H1 (cell line): ENCODE data around the gene ICE1. TPM values are rescaled to one million over a fixed set of nuclear protein-coding genes. Genes with fewer than 3 reads are reported as not detected.

Source experiments
- CTCF ChIA-PET: fragments of 300-600 bp; sonication (Branson Sonifier 250); formaldehyde crosslinking; loops from one replicate; lab custom pipeline; 2021; ENCODE audit not compliant: partially characterized antibody; lab: Charles Lee
- POLR2A ChIA-PET: fragments of 300-600 bp; sonication (Branson Sonifier 250); formaldehyde crosslinking; loops from one replicate; lab custom pipeline; 2021; ENCODE audit warnings: inconsistent platforms; ENCODE audit not compliant: partially characterized antibody; lab: Charles Lee
- DNase-seq, 2 experiments: peaks; one replicate each; pipeline versions ENCODE4 v3.0.0 to v3.0.0-alpha.2; 2010 to 2022; ENCODE audit warnings: low spot score in 2 of 2, low read depth in 1 of 2, mixed read lengths in 1 of 2
- FAIRE-seq: peaks from 2 replicates; lab custom pipeline; 2011; peaks lifted over from hg19 to GRCh38; lab: Jason Lieb, UNC
- H2AFZ ChIP-seq: 2 replicates; pipeline ENCODE4 v1.8.1; 2012; ENCODE audit warnings: low read length, inconsistent platforms
- H2AK5ac ChIP-seq: 2 replicates; pipeline ENCODE4 v1.6.1; 2013; ENCODE audit warnings: low read depth, low read length
- H2BK120ac ChIP-seq: replicated peaks from 2 replicates; pipeline ENCODE3; 2013; ENCODE audit warnings: low read depth, low read length, inconsistent platforms
- H2BK12ac ChIP-seq: 2 replicates; pipeline ENCODE4 v1.6.1; 2013; ENCODE audit warnings: low read depth, low read length
- H2BK15ac ChIP-seq: 2 replicates; pipeline ENCODE4 v1.6.1; 2013; ENCODE audit warnings: low read length
- H2BK20ac ChIP-seq: 2 replicates; pipeline ENCODE4 v1.6.1; 2013; ENCODE audit warnings: low read length
- H2BK5ac ChIP-seq: 2 replicates; pipeline ENCODE4 v1.6.1; 2013; ENCODE audit warnings: low read depth, low read length
- H3K14ac ChIP-seq: 2 replicates; pipeline ENCODE4 v1.6.1; 2013; ENCODE audit warnings: inconsistent platforms; ENCODE audit not compliant: insufficient read length
- H3K18ac ChIP-seq: 2 replicates; pipeline ENCODE4 v1.6.1; 2013; ENCODE audit warnings: low read length; ENCODE audit errors: extremely low read depth
- H3K23ac ChIP-seq: 2 replicates; pipeline ENCODE4 v1.6.1; 2013; ENCODE audit warnings: inconsistent platforms; ENCODE audit not compliant: insufficient read length
- H3K23me2 ChIP-seq: 2 replicates; pipeline ENCODE4 v1.6.1; 2013; ENCODE audit warnings: low read depth, low read length
- H3K27ac ChIP-seq: 2 replicates; pipeline ENCODE4 v1.6.1; 2011; ENCODE audit warnings: low read depth, low read length, inconsistent platforms
- H3K27me3 ChIP-seq, 4 experiments: replicated peaks in 1 of 4; 1 replicate in 1 of 4; 2 replicates in 3 of 4; pipeline versions ENCODE4 v1.6.1 to v1.8.1; 2011 to 2013; ENCODE audit warnings: low read length in 3 of 4, mild to moderate bottlenecking in 3 of 4, inconsistent platforms in 2 of 4, mixed read lengths in 2 of 4, moderate library complexity in 1 of 4; ENCODE audit not compliant: control insufficient read depth in 3 of 4, insufficient read depth in 3 of 4; ENCODE audit errors: extremely low read depth in 1 of 4
- H3K36me3 ChIP-seq, 4 experiments: 2 replicates each; pipeline versions ENCODE4 v1.6.1 to v1.8.1; 2011 to 2013; ENCODE audit warnings: mild to moderate bottlenecking in 4 of 4, low read length in 3 of 4, moderate library complexity in 2 of 4, control low read depth in 1 of 4, inconsistent platforms in 1 of 4; ENCODE audit not compliant: insufficient read depth in 4 of 4, control insufficient read depth in 2 of 4
- H3K4ac ChIP-seq: replicated peaks from 2 replicates; pipeline ENCODE3; 2013; ENCODE audit warnings: low read length, low read depth, mixed read lengths, inconsistent platforms; ENCODE audit not compliant: insufficient read length
- H3K4me1 ChIP-seq, 4 experiments: replicated peaks in 1 of 4; 1 replicate in 1 of 4; 2 replicates in 3 of 4; pipeline versions ENCODE4 v1.6.1 to v1.8.1; 2011 to 2013; ENCODE audit warnings: low read length in 3 of 4, inconsistent platforms in 2 of 4, mixed read lengths in 1 of 4; ENCODE audit not compliant: insufficient read depth in 4 of 4, control insufficient read depth in 3 of 4
- H3K4me2 ChIP-seq, 2 experiments: 2 replicates each; pipeline versions ENCODE4 v1.6.1 to v1.8.1; 2011 to 2013; ENCODE audit warnings: low read depth in 2 of 2, low read length in 2 of 2, control low read depth in 1 of 2, inconsistent platforms in 1 of 2, mild to moderate bottlenecking in 1 of 2; ENCODE audit not compliant: insufficient read depth in 1 of 2
- H3K4me3 ChIP-seq, 4 experiments: fragments of 200-600, 300-600 bp in 1 of 4; sonication (generic), shearing (Covaris generic), sonication (Bioruptor Twin) in 1 of 4; 2 replicates each; pipeline versions ENCODE4 v1.5.1 to v1.8.1; 2011 to 2016; ENCODE audit warnings: low read length in 4 of 4, low read depth in 3 of 4, control low read depth in 2 of 4, inconsistent platforms in 2 of 4, mild to moderate bottlenecking in 2 of 4, mixed read lengths in 1 of 4, moderate library complexity in 1 of 4; ENCODE audit not compliant: insufficient read depth in 2 of 4; ENCODE audit errors: extremely low read depth in 1 of 4
- H3K56ac ChIP-seq: replicated peaks from 2 replicates; pipeline ENCODE3; 2013; ENCODE audit warnings: low read depth, mild to moderate bottlenecking, mixed read lengths, low read length, inconsistent platforms; ENCODE audit not compliant: insufficient read length
- H3K79me1 ChIP-seq: 2 replicates; pipeline ENCODE4 v1.6.1; 2013; ENCODE audit warnings: low read depth, low read length, control low read depth
- H3K79me2 ChIP-seq, 2 experiments: 2 replicates each; pipeline versions ENCODE4 v1.6.1 to v1.8.1; 2012 to 2013; ENCODE audit warnings: low read length in 2 of 2, mild to moderate bottlenecking in 2 of 2, inconsistent platforms in 1 of 2; ENCODE audit not compliant: insufficient read depth in 2 of 2, control insufficient read depth in 1 of 2
- H3K9ac ChIP-seq, 4 experiments: replicated peaks in 1 of 4; 1 replicate in 1 of 4; 2 replicates in 3 of 4; pipeline versions ENCODE4 v1.6.1 to v1.8.1; 2011 to 2013; ENCODE audit warnings: low read depth in 3 of 4, low read length in 3 of 4, control low read depth in 2 of 4, mild to moderate bottlenecking in 2 of 4, moderate library complexity in 2 of 4, inconsistent platforms in 1 of 4; ENCODE audit errors: extremely low read depth in 1 of 4
- H3K9me3 ChIP-seq, 2 experiments: 2 replicates each; pipeline versions ENCODE4 v1.6.1 to v1.8.1; 2012 to 2013; ENCODE audit warnings: mild to moderate bottlenecking in 2 of 2, moderate library complexity in 2 of 2, control low read depth in 1 of 2, inconsistent platforms in 1 of 2, low read depth in 1 of 2, low read length in 1 of 2, mixed read lengths in 1 of 2; ENCODE audit not compliant: insufficient read depth in 2 of 2
- H4K20me1 ChIP-seq, 2 experiments: replicated peaks in 1 of 2; 2 replicates each; pipeline versions ENCODE3 to v1.8.1; 2011 to 2013; ENCODE audit warnings: inconsistent platforms in 2 of 2, low read length in 2 of 2, mild to moderate bottlenecking in 1 of 2; ENCODE audit not compliant: insufficient read depth in 2 of 2, control insufficient read depth in 1 of 2
- H4K5ac ChIP-seq: 2 replicates; pipeline ENCODE4 v1.6.1; 2013; ENCODE audit warnings: low read length, low read depth, mixed read lengths, inconsistent platforms; ENCODE audit not compliant: insufficient read length
- H4K8ac ChIP-seq: 2 replicates; pipeline ENCODE4 v1.8.0; 2013; ENCODE audit warnings: mild to moderate bottlenecking, moderate library complexity, low read length, inconsistent platforms; ENCODE audit not compliant: insufficient read depth; ENCODE audit errors: extremely low read depth
- H4K91ac ChIP-seq: replicated peaks from 2 replicates; pipeline ENCODE3; 2013; ENCODE audit warnings: low read length, mixed read lengths, inconsistent platforms; ENCODE audit not compliant: insufficient read length
- CTBP2 ChIP-seq: IDR thresholded peaks from 2 replicates; pipeline ENCODE4 v1.7.0; 2011; ENCODE audit warnings: borderline replicate concordance, mild to moderate bottlenecking, moderate library complexity, mixed read lengths, low read length; ENCODE audit not compliant: insufficient read depth, insufficient read length
- FOSL1 ChIP-seq: IDR thresholded peaks from 2 replicates; pipeline ENCODE4 v1.6.1; 2011; ENCODE audit warnings: mild to moderate bottlenecking, low read depth, low read length, moderate library complexity; ENCODE audit not compliant: insufficient read depth
- JUN ChIP-seq: IDR thresholded peaks from 2 replicates; pipeline ENCODE4 v1.6.1; 2011; ENCODE audit warnings: low read depth, mild to moderate bottlenecking, improper control_type of control experiment, low read length
- KDM1A ChIP-seq: fragments of 200-600, 300-600 bp; sonication (generic); IDR thresholded peaks from 2 replicates; pipeline ENCODE4 v1.7.1; 2016; ENCODE audit warnings: mild to moderate bottlenecking, low read length, borderline replicate concordance
- TAF1 ChIP-seq: IDR thresholded peaks from 2 replicates; pipeline ENCODE4 v1.6.1; 2011; ENCODE audit warnings: mild to moderate bottlenecking, low read depth, low read length
- TBP ChIP-seq: IDR thresholded peaks from 2 replicates; pipeline ENCODE4 v1.6.1; 2011; ENCODE audit warnings: low read depth, low read length, improper control_type of control experiment
- TEAD4 ChIP-seq: IDR thresholded peaks from 2 replicates; pipeline ENCODE4 v1.6.1; 2012; ENCODE audit warnings: low read depth, low read length, inconsistent platforms, mixed read lengths
- WGBS, 2 experiments: shearing (Covaris generic) in 1 of 2; methylation state at CpG; one replicate each; pipeline versions ENCODE4 v1.1.6 to v1.1.7; 2013 to 2015; ENCODE audit warnings: low lambda C conversion rate in 2 of 2, mixed read lengths in 2 of 2, inconsistent platforms in 1 of 2, low coverage in 1 of 2, missing lambda C conversion rate in 1 of 2; ENCODE audit not compliant: insufficient replicate concordance in 2 of 2, insufficient coverage in 1 of 2, insufficient read length in 1 of 2; ENCODE audit errors: extremely low coverage in 1 of 2, missing lambda C conversion rate in 1 of 2; 5-methylcytosine and 5-hydroxymethylcytosine counted together
- polyA plus RNA-seq, 7 experiments: library from polyadenylated mRNA; depleted of rRNA in 3 of 7; stranded (reverse) in 5 of 7; unstranded in 2 of 7; fragments of >200 nt in 5 of 7; fragments of 200-250 nt in 2 of 7; gene quantifications; 1 replicate in 5 of 7; 2 replicates in 1 of 7; 4 replicates in 1 of 7; pipeline versions ENCODE4 v1.2.1 to v1.2.3, GENCODE V29; 2011 to 2013; ENCODE audit warnings: missing spikeins in 2 of 7, mixed read lengths in 2 of 7
- total RNA-seq: library from RNA; stranded (reverse); fragmentation: NEBNext Ultra II Directional; extraction: Animal tissue kit (Norgen Biotek cat#: 25700); gene quantifications from 2 replicates; pipeline ENCODE4 v1.2.1, GENCODE V29; 2021

Gene ICE1
- total and polyA plus RNA-seq, 2 of the 8 experiments (the other 6 are each of a cell fraction or from before 2014, with no cell fraction given) = 11.8 to 53.9 TPM

GRCh38 chr5:5398071-5398470, 24.4 kb upstream of the ICE1 start:
- H4K91ac ChIP-seq = no peak overlapping the region
- peaks cover 5 to 6% of the 10 kb centered on the region in 2 experiments; a peak in 1 of 4 replicates for H3K9me3 ChIP-seq
- no peak overlapping the region for H3K4ac ChIP-seq
- H3K4me3 ChIP-seq = no peak overlapping the region
- ChIA-PET POLR2A (no interaction called here), CTCF (interaction anchor here (1.4 to 5.3 kb wide), 3 partner anchors 15 to 105 kb away, joined by 4 to 22 read pairs (median 6); no protein-coding TSS in a partner anchor)
- no peak for DNase-seq
- H3K79me1 ChIP-seq = no peaks in the 10 kb centered on the region
- no peak overlapping the region for H2AK5ac ChIP-seq
- H2AFZ ChIP-seq = no peak overlapping the region
- H3K23ac ChIP-seq = no peak overlapping the region
- H4K20me1 ChIP-seq = no peaks in the 10 kb centered on the region
- H3K4me1 ChIP-seq = no peaks in the 10 kb centered on the region
- H3K36me3 ChIP-seq = no peaks in the 10 kb centered on the region
- no peak overlapping the region for H2BK12ac ChIP-seq
- H3K14ac ChIP-seq = no peak overlapping the region
- no peak overlapping the region for H3K27ac ChIP-seq
- H2BK120ac ChIP-seq = no peak overlapping the region
- no peak overlapping the region for H4K5ac ChIP-seq
- no peak overlapping the region for H2BK5ac ChIP-seq
- TF ChIP-seq TAF1 = no peak
- TF ChIP-seq FOSL1 = no peak
- no peak for TF ChIP-seq TEAD4
- TF ChIP-seq KDM1A = no peak
- TF ChIP-seq TBP = no peak
- TF ChIP-seq CTBP2 = no peak
- no peak for TF ChIP-seq JUN
- no peaks in the 10 kb centered on the region for H3K23me2 ChIP-seq
- H3K27me3 ChIP-seq = no peaks in the 10 kb centered on the region
- no peaks in the 10 kb centered on the region for H3K79me2 ChIP-seq
- no peak overlapping the region for H3K4me2 ChIP-seq
- FAIRE-seq = no peak
- H4K8ac ChIP-seq = no peak overlapping the region
- WGBS, 2 experiments = 97% methylated on average over 2 of the region's 2 CpGs; no CpG with 5 or more reads in 1 of the 2 experiments
- H3K18ac ChIP-seq = no peak overlapping the region
- no peak overlapping the region for H3K9ac ChIP-seq
- H2BK15ac ChIP-seq = no peak overlapping the region
- no peak overlapping the region for H3K56ac ChIP-seq
- no peak overlapping the region for H2BK20ac ChIP-seq
